Measurements from ENCODE around the gene FBXO21.

DNA sequence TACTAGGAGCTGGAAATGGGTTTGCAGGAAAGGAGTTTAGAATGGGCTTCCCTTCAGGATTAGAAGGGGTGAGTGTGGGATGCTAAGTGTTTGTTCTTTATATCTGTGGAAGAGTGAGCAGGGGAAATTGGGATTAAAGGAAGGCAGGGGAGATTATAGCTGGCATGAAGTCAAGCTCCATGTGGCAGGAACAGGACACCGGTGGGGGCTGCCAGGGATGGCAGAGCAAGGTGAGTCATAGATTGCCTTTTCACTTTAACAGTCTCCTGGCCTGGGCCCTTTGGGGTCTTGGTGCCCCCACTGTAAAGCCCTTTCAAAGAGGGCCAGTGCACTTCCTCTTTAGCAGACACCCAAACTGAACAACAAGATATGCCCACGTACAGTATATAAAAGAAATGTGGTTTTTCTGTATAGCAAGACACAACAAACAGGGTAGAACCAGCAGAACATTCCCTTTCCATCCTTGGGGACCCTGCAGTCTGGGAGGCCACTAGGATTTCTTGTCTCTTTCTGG, 23.1 kb upstream of the FBXO21 start:
- TF ChIP-seq CTCF (IDR thresholded peaks at IDR 0.05), result no peak
- no peak for TF ChIP-seq POLR2A (IDR thresholded peaks at IDR 0.05)
